ENCODE results near the gene SLC48A1.

DNA sequence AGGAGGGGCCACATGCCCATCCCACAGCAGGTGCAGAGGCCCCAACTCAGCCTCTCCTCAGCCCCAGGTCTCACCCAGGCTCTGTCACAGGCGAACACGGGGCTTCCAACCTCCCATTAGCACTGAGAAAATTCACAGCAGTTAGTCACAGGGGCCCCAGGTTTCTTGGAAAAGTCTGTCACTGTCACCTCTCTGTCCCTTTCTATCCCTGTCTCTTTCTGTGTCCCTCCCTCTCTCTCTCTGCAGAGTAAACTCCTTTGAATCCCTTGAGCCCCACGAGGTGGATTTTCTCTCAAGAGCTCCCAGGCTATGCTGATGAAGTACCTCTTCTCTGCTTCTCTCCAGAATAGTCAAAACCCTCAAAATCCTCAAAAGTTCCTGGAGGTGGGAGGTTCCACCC, 33.7 kb upstream of the SLC48A1 start:
- TF ChIP-seq, protein P1, sequence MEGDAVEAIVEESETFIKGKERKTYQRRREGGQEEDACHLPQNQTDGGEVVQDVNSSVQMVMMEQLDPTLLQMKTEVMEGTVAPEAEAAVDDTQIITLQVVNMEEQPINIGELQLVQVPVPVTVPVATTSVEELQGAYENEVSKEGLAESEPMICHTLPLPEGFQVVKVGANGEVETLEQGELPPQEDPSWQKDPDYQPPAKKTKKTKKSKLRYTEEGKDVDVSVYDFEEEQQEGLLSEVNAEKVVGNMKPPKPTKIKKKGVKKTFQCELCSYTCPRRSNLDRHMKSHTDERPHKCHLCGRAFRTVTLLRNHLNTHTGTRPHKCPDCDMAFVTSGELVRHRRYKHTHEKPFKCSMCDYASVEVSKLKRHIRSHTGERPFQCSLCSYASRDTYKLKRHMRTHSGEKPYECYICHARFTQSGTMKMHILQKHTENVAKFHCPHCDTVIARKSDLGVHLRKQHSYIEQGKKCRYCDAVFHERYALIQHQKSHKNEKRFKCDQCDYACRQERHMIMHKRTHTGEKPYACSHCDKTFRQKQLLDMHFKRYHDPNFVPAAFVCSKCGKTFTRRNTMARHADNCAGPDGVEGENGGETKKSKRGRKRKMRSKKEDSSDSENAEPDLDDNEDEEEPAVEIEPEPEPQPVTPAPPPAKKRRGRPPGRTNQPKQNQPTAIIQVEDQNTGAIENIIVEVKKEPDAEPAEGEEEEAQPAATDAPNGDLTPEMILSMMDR (IDR thresholded peaks at IDR 0.05), result no peak
- TF ChIP-seq POLR2A (IDR thresholded peaks at IDR 0.05), result no peak

All from heart left ventricle (tissue), 13 donors.